HG02885 (cell line): ENCODE measurements around the gene SMPX.

Experiments
- ATAC-seq: cut with Tn5 transposase; IDR thresholded peaks from one replicate; pipeline ENCODE4 v1.9.1; 2021; ENCODE audit warnings: mild to moderate bottlenecking; ENCODE audit not compliant: unreplicated experiment, poor library complexity

SMPX gene

DNA sequence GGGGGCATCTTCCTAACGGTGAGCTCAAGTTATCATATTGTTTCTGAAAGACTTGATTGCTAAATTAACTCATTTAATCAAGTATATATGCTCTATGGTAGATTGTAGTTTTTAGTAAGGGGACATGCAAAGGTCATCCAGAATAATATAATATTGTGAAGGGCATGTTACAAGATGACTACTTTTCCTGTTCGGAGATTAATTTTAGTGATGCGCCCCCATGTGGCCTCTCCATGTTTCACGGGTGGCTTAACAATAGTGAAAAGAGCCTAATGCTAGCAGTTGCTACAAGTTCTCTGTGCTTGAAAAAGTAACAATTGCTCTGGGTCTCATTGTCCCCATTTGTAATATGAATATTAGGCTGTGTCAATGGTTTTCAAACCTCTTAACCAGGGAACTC is 12.2 kb downstream of the SMPX start:
- peak; percentile 79 for ATAC-seq

DNA sequence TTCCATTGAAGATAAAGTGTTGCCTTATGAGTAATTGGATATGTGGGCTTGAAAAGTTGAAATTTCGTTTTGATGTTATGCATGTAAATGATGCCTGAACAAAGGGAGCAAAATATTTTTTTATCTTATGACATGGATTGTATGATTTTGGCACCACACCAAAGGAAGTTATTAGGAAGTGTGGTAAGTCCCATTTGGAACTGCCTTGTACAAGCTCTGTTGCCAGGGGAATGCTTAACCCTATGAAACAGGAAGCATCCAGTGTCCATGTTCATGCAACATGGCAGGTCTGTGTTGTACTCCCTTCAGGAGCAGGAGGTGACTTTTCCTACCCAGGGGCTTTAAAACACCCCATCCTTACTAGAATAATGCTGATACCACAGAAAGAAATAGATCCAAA is 13.2 kb downstream of the SMPX start:
- ATAC-seq = no peak

DNA sequence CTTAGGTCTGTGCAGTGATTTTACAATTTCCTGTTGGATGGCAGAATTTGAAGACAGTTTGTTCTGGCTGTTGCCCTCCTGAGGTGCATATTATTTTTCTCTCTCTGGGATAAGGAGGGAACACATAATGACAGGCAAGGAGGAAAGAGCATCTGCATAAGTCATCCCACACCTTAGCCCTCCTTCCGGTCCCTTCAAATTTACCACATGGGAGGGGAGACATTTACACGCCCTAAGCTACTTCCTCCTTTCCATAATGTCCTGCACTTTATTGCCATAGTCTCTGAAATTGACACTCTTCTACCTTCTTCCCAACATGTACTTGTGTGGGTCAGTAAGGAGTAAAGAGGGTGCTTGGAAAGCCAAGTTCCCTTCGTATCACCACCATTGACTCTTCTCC is 13.9 kb downstream of the SMPX start:
- no peak for ATAC-seq

GRCh38 chrX:21741869-21742701 is 15.8 kb downstream of the SMPX start:
- no peak for ATAC-seq

- no peak for ATAC-seq
Observed at GRCh38 chrX:21741364-21741763, 16.6 kb downstream of the SMPX start.

DNA sequence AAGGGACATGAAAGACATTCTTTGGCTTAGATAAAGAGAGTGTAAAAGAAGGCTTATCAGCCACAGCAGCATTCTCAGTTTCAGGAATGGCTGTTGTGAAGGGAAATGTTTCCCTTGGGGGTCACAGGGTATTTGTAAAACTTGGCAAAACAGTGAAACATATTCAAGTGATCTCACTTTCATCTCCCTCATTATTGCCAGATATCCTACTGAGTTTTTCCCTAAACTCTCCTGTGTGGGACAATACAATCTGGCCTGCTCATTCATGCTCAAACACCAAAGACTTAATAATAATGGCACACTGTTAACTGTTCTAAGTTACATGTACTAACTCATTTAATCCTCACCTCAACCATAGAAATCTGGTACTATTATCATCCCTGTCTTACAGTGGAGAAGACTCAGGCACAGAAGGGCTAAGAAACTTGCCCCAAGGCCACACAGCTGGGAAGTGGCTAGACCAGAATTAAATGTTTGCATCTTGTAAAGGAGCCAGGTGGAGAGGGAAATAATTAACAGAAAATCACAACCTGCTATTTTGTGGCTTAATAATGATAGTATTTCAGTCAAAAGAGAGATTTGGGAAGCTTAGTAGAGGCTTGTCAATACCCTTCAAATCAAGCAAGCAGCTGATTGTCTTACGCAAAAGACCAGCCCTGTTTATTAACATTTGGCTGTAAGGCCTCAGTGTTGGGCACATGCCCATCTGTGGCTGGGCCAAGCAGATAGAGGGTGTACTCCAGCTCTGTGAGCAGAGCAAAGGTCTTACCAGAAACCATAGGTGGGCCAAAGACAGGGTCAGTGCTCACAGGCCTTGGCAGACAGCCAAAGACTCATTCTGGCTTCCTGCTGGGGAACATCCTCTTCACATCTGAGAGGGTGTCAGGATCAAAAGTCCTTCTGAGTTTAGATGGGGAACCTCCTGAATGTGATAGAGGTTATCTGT is 17.3 kb downstream of the SMPX start:
- no peak for ATAC-seq

DNA sequence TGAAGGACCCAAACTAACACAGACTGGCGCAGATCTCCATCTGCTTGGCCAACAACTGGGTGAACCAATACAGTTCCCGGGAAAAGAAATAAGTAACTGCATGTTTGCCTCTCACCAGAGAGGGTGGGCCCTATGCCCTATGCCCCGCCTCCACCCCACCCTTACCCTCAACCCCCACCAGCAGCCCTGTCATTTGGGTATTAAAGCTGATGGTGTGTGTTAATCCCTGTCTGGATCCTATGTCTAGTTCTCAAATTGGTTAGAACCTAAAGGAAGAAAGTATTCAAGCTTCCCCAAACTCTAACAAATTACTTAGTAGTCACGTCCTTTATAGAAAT is 19.0 kb downstream of the SMPX start:
- ATAC-seq = no peak

GRCh38 chrX:21738210-21738949 is 19.5 kb downstream of the SMPX start:
- no peak for ATAC-seq

DNA sequence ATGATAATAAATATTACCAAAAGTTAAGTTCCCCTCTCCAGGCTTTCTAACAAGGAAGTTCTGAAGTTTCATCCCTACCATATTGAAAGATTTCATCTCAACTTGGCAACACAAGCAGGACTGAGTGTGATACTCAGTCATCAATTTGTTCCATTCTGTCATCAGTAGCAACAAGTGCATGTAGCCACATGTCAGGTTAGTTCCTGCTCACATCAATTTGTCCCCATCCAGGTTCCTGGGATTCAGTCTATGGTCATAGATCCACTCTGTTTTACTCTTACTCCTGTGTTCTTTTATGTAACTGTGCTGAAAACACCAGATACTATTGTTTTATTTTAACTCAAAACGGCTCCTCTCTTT is 22.2 kb downstream of the SMPX start:
- no peak for ATAC-seq

DNA sequence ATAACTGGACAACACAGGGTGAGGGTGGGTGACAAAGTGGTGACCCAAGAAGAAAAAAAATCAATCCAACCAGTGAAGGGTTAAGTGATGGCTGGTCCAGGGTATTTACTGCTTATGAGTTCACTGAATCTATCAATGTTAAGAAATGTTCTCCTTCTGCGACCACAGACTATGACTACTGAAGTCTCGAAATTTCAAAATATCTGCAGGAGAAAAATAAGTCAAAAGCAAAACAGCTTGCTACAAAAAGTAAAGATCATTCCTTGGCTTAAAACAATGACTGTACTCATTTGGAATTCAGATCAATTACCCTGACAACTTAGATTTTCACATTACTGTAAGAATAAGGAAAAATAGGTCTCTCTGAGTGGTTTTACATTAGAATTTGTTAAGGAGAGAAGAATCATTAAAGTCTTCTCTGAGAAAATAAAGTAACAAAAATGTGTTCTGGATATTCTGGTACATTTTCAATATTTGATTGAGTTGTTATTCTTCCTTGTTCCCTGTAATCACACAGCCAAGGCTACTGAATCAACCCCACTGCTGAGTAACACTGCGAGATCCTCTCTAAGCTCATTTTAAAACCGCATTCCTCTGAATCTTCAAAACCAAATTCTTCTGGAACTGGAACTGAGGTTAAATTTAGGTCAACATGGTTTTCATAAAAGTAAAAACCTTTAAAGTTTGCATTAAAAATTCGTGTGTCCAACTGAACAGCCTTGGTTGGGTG is 22.7 kb downstream of the SMPX start:
- ATAC-seq = no peak

DNA sequence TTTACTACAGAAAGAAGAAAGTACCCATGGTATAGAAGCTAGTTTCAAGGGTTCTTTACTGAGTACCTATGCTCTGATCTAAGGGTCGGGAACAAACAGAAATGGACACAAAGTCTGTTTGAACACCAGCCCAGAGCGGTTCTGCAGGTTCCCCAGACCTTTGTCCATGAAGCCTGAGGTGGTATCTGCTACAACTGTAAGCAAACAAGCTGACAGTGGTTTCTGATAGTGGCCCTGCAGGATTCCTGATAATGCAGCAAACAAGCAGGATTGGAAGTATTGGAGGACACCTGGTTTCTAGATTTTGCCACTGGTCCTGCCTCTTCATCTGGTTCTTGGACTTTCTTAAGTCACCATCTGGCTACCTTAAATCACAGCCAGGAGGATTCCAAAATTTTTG is 23.7 kb downstream of the SMPX start:
- ATAC-seq = no peak

DNA sequence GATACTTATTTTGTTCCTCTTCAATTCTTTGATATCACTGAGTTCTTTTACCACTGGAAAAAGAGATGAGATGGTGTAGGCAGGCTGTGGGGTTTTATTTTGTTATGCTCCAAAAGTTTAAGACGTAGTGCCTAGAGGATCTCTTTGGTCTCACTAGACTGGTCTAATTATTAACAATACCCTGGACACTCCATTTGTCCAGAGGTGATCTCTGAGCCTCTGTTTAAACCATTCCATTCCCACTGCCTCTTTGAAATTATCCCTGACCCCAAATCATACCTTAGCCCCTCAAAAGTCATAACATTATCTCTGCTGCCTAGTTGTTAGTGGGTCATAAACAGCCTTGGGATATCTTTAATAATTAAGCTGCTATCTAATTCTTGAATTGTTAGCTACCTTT is 24.2 kb downstream of the SMPX start:
- no peak for ATAC-seq

GRCh38 chrX:21730026-21730425 is 27.9 kb downstream of the SMPX start:
- no peak for ATAC-seq

GRCh38 chrX:21728276-21728968 is 29.5 kb downstream of the SMPX start:
- ATAC-seq = no peak

GRCh38 chrX:21725916-21726315 is 32.0 kb downstream of the SMPX start:
- no peak for ATAC-seq

GRCh38 chrX:21725496-21725895 is 32.4 kb downstream of the SMPX start:
- no peak for ATAC-seq

DNA sequence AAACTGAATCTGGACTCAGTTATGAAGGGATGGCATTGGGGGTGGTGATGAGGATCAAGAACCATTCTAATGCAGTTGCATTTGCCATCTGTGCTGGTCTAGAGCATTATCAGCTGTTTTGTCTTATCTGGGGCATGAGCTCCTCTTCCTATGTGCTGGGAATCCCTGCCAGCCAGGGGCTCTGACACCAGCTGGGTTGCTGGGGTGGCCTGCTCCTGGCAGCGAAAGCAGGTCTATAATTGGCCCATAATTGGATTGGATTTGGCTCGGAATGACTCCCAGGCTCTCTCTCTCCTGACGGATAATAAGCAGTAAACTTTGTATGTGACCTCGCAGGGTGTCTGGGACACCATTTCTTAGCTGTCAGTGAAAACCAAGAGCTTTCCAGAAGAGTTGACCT is 34.1 kb downstream of the SMPX start:
- ATAC-seq = no peak

DNA sequence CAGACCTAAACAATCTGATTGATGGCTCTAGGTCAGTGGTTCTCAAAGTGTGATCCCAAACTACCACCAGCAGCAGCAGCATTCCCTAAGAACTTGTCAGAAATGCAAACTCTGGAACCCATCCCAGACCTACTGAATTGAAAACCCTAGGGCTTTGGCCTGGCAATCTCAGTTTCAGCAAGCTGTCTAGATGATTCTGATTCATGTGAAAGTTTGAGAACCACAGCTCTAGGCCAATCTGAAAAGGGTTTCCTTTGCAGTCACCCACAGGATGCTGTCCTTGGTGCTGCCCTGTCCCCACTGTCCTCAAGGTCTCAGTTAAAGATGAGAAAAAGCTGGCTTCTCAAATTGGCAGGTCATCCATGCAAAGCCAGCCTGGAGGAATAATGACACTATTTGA is 34.8 kb downstream of the SMPX start:
- ATAC-seq = no peak

- ATAC-seq = no peak
Observed at GRCh38 chrX:21721195-21721594, 36.7 kb downstream of the SMPX start.

DNA sequence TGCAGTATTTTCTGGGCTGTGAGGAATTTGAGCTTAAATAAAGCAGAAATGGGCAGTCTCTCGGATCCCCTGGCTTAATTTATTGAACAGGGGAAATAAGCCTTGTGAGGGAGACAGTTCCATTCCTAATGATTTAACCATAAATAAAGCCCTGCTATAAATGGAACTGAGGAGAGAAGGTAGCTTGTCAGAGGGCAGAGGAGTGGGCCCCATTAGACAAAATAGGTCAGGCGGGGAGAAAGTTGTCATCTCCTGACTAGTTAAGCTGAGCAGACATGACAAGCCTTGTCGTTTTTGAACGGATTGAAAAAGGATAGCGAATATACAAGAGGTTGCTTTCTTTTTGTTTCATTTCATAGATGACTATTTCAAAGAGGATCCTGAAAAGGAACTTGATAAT is 39.3 kb downstream of the SMPX start:
- ATAC-seq = no peak
